GM21367 (cell line): Measurements from ENCODE around the gene RNF26.

Source experiments
- ATAC-seq: cut with Tn5 transposase; IDR thresholded peaks from one replicate; pipeline ENCODE4 v1.9.1; 2021; ENCODE audit not compliant: unreplicated experiment

The RNF26 gene

DNA sequence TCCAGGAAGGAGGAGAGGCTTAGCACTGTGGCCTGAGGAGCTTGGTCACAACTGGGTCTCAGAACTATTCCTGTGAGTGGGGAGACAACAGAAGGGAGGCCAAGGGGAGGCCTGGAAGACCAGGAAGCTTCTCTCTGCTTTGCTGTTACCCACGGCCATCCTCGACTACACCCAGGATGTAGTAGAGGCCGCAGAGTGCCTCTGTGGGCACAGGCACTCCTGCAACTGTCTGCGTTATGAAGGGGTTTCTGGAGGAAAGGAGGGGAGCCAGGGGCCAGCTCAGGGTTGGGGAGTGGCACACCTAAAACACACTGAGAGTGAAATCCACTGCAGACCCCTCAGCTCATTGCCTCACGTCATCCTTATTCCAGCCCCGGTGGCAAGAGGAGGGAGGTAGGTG lies 16.0 kb downstream of the RNF26 start:
- ATAC-seq = no peak

- no peak for ATAC-seq
Measured at GRCh38 chr11:119351232-119351631, 16.9 kb downstream of the RNF26 start.

DNA sequence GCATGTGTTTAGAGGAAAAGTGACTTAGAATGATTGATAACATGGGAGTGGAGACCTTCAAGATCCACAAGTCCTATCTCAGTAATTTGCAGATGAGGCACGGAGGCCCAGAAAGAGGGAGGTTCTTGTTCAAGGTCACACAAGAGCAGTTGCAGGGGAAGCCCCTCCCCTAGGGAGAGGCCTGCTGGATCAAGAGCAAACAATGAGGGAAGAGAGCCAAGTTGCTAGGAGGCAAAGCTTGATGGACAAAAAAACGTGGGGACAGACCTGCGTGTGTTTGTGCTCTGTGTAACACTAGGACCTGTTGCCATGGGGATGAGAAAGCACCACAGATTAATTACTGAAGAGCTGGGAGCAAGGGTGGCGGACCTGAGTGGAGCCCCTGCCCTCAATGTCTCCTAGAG lies 18.5 kb downstream of the RNF26 start:
- ATAC-seq = no peak

DNA sequence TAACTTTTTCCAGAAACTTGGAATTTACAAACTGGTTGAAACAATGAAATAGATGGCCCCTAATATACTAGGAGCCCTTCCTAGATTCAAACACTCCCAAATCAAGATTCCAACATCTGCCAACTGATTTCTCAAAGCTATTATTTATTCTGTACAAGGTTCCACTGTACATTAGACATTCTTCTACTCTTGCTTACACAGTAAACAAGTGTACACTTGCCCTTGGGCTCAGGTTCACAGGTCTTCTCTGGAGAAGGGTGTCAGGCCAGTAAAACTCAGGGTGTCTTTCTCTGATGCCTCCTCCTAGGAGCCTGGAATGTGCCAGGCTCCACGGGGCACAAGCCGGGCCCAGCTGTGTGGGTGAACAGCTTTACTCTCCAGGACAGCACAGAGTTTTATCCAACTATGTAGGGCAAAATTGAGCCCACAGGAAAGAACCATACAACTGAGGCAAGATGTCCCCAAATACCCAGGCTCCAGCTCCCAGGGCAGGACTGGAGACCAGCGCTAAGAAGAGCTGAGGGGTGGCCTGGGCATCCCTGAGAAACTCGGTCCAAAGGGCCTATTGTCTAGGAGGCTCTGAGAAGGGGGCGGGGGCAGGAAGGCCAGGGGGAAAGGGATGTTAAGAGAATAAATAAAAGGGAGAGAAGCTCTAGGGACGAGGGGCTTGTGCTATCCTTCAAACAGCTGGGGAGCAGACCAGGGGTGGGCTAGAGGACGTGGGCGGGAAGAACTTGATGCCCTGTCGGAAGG lies 20.9 kb downstream of the RNF26 start:
- ATAC-seq = no peak

GRCh38 chr11:119356349-119357031 lies 22.2 kb downstream of the RNF26 start:
- ATAC-seq = no peak

- ATAC-seq = no peak
Measured at GRCh38 chr11:119357074-119357473, 22.7 kb downstream of the RNF26 start.

- ATAC-seq = no peak
Measured at GRCh38 chr11:119359365-119360214, 25.3 kb downstream of the RNF26 start.

DNA sequence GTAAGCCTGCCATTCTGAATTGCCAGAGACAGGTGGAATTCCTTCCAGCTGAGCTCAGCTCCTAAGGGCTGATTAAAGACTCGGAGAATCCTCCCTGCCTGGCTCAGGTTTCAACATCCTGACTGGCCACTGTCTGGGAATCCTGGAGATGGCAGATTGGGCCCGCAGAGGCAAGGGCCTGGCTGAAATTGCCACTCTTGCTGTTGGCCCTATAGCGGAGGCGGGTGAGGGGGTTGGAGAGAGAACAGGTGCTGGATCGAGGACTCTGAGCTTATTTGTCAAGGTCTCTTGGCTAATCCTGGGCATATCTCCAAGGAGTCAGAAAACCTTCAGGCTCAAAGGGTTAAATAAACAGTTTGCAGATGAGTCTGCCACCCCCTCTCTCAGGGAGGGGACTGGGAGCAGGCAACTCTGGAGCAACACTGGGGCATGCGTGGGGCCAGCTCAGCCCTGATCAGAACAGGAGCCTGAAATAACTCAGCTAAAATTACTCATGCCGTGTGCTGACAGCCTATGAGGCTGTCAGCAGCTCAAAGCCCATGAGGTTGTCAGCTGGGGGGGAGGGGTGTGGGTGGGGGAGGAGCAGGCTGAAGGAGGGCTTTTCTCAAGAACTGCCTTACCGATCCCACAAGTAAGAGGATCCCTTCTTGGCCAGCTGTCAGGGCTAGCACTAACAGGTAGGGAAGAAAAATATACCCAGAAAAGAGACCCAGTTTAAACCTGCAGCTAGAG lies 26.9 kb downstream of the RNF26 start:
- no peak for ATAC-seq

DNA sequence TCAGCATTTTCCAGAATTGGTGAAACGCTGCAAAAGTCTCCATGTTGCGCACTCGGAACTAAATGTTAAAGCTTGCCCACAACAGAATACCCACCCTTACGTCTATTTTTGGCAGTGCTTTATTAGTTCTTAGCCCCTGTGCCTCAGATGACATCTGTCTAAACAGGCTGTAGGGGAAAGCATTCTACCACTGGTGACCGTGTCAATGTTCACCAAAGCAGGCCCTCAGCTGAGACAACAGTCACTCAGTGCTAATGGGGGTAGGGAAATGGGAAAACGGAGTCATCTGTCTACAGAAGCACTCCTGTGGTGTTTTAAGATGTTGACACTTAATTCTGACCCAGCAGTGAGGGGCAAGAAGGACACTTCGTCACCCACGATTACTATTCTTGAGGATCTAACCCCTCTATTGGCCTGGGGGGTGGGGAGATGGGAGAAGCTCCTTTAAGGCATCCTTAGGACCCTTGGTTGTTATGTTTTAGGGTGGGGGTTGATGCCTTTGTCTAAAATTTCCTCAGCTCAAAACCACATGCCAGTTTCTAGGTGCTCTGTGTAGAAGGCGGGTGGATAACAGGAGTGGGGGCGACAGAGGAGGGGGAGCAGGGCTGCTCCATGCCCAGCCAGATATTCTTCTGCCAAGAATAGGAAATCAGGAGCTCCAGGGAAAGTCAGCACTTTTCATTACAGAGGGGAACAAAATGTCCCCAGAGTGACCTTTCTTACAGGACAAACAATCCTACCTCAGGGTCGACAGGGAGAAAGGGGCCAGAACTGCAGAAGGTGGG lies 27.8 kb downstream of the RNF26 start:
- no peak for ATAC-seq

DNA sequence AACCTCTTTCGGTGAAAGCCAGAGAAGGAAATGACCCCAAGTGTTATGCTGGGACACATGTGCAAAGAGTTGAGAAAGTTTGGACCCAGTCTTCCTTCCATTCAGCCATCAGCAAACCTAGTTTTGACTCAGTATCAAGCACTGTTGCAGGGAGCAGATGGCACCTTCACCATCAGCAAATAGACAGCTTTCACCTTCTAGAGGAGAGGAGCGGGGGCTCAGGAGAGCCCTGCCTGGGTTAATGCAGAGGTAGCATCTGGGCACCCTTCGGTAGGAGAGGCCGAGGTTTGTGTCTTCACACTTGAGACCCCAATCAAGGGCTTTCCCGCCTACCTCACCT lies 28.4 kb downstream of the RNF26 start:
- no peak for ATAC-seq

- ATAC-seq = no peak
Measured at GRCh38 chr11:119363081-119363850, 28.9 kb downstream of the RNF26 start.

GRCh38 chr11:119363851-119364590 lies 29.7 kb downstream of the RNF26 start:
- no peak for ATAC-seq

- ATAC-seq = no peak
Measured at GRCh38 chr11:119365071-119365591, 30.8 kb downstream of the RNF26 start.

- ATAC-seq = no peak
Measured at GRCh38 chr11:119366690-119367620, 32.6 kb downstream of the RNF26 start.

DNA sequence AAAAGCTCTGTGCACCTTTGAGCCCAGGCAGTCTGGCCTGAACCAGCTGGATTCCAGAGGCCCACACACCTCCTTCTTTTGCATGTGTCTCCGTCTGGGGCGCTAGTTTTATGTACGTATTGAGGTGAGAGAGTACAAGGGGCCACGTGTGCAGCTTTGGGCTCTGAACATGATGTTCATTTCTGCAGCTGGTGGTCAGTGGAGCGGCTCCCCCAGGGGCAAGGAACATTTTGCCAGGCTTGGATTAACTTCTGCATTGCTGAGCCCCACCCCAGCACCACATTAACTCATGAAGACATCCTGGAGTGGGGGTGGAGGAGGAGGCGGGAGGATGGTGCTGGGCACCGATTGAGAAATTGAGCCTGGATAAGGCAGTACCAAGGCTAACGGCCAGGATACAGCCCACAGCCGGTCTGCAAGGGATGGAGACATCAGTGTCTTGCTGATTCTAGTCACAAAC lies 33.4 kb downstream of the RNF26 start:
- no peak for ATAC-seq

GRCh38 chr11:119368121-119369034 lies 34.1 kb downstream of the RNF26 start:
- ATAC-seq = no peak
